ENCODE results near the gene TECPR1.

DNA sequence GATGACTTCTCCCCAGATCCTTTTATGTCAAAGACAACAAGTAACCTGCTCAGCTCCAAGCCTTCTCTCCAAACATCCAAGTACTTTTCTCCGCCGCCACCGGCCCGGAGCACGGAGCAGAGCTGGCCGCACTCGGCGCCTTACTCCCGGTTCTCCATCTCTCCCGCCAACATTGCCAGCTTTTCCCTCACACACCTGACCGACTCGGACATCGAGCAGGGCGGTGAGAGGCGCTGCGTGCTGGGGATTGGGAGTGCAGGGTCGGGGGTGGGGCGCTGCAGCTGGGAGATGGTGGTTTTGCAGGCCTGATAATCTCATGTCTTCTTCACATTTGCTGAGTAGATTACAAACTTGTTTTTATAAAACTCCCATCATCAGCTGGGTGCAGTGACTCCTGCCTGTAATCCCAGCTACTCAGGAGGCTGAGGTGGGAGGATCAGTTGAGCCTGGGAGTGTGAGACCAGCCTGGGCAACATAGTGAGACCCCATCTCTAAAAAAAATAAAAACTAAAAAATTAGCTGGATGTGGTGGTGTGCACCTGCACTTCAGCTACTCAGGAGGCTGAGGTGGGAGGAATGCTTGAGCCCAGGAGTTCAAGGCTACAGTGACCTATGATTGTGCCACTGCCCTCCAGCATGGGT, 47.9 kb downstream of the TECPR1 start:
- TF ChIP-seq YY1 (IDR thresholded peaks at IDR 0.05; ENCODE audit: insufficient read depth, insufficient read length) (no peak), ZNF274 (IDR thresholded peaks at IDR 0.05; ENCODE audit: low read depth, low read length) (no peak)

All from NT2/D1 (cell line).